ENCODE measurements around the gene NOC4L.

The NOC4L gene

GRCh38 chr12:132197581-132198354, 53.5 kb downstream of the NOC4L start:
- DNase-seq (ENCODE audit: low spot score): no peak

GRCh38 chr12:132199101-132199500, 54.8 kb downstream of the NOC4L start:
- DNase-seq (ENCODE audit: low spot score): no peak

GRCh38 chr12:132199526-132200319, 55.5 kb downstream of the NOC4L start:
- no peak for DNase-seq (ENCODE audit: low spot score)

- DNase-seq (ENCODE audit: low spot score): no peak
Observed at GRCh38 chr12:132200800-132201199, 56.5 kb downstream of the NOC4L start.

- no peak for DNase-seq (ENCODE audit: low spot score)
Observed at GRCh38 chr12:132201391-132202120, 57.3 kb downstream of the NOC4L start.

Data from D341Med (cell line).